ENCODE measurements around the gene SCAMP4. TPM values are rescaled to one million over a fixed set of nuclear protein-coding genes. Genes with fewer than 3 reads are reported as not detected.

The SCAMP4 gene
- total RNA-seq, 2 donors from 2014 or later = 69.6 to 75.3 TPM

- Mint-ChIP-seq H3K9me3 (no peaks in the 10 kb centered on the region), H3K36me3 (ENCODE audit: low read depth) (peaks cover 18% of the 10 kb centered on the region), H3K27me3 (ENCODE audit: insufficient read depth) (no peaks in the 10 kb centered on the region), H3K27ac (peak overlapping the region; percentile 92), H3K4me3 (peak overlapping the region; percentile 65), H3K4me1 (peaks cover 4% of the 10 kb centered on the region)
- 89 to 94% methylated on average over 12 to 15 of the region's 15 CpGs for WGBS, 2 experiments (ENCODE audit: insufficient coverage in 1 of 2, insufficient read length in 1 of 2)
- TF ChIP-seq, protein P1, sequence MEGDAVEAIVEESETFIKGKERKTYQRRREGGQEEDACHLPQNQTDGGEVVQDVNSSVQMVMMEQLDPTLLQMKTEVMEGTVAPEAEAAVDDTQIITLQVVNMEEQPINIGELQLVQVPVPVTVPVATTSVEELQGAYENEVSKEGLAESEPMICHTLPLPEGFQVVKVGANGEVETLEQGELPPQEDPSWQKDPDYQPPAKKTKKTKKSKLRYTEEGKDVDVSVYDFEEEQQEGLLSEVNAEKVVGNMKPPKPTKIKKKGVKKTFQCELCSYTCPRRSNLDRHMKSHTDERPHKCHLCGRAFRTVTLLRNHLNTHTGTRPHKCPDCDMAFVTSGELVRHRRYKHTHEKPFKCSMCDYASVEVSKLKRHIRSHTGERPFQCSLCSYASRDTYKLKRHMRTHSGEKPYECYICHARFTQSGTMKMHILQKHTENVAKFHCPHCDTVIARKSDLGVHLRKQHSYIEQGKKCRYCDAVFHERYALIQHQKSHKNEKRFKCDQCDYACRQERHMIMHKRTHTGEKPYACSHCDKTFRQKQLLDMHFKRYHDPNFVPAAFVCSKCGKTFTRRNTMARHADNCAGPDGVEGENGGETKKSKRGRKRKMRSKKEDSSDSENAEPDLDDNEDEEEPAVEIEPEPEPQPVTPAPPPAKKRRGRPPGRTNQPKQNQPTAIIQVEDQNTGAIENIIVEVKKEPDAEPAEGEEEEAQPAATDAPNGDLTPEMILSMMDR (conservative IDR thresholded peaks at IDR 0.05) = no peak
- no peak for DNase-seq
- no peaks in the 10 kb centered on the region for H3K36me3 ChIP-seq (ENCODE audit: control insufficient read depth, insufficient read depth, low read length)
- H3K4me3 ChIP-seq (ENCODE audit: low read length) = peak overlapping the region; percentile 85
- peak overlapping the region; percentile 81 for H3K9ac ChIP-seq (ENCODE audit: extremely low read depth, low read length, poor library complexity, severe bottlenecking)
- H3K27me3 ChIP-seq (ENCODE audit: control insufficient read depth, insufficient read depth, low read length, poor library complexity, severe bottlenecking) = no peaks in the 10 kb centered on the region
- no peaks in the 10 kb centered on the region for H3K9me3 ChIP-seq (ENCODE audit: control insufficient read depth, low read length)
- H3K27ac ChIP-seq (ENCODE audit: low read depth, low read length) = no peak overlapping the region
- H3K4me1 ChIP-seq (ENCODE audit: control insufficient read depth, insufficient read depth, low read length) = no peaks in the 10 kb centered on the region
These were observed 720 bp downstream of the SCAMP4 start for GRCh38 chr19:1905863-1906375.

GRCh38 chr19:1906985-1907562 is 1.9 kb downstream of the SCAMP4 start:
- H3K27ac Mint-ChIP-seq = no peak overlapping the region

DNA sequence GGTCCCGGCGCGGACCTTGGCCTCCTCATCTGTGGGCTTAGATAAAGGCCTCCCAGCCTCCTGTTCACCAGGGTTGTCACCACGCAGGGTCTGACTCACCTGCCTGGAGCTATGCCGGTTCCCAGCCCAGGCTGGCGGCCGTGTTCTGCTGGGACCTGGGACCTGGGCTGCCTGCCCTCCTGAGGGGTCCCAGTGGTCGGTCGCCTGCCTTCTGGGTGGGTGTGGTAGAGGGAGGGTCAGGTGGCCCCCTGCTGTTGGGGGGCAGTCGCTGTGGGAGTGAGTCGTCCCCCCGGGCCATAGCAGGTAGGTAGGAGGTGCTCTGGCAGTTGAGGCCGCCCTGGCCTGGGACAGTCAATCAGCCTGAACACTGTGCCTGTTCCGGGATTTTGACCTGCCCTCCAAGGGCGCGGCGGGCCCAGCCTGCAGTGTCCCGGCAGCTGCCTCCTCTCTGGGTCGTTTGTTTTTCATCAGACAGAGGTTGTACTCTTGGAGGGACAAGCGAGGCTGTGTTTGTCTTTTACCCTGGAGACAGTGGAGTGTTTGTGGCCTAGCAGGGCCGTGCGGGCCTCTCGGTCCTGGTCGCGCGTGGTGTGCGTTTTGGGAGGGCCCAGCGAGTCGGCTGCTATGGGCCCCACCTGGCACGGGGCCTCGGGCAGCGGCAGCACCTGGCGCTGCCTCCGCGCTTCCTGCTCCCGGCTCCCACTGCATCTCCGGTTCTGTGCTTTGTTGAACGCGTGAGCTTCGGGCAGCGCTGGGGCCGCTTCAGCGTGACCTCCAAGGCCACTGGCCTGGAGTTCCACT is 2.6 kb downstream of the SCAMP4 start:
- Histone ChIP-seq H3K36me3 (ENCODE audit: control insufficient read depth, insufficient read depth, low read length) (peaks cover 1% of the 10 kb centered on the region), H3K27ac (ENCODE audit: low read depth, low read length) (no peak overlapping the region), H3K9ac (ENCODE audit: extremely low read depth, low read length, poor library complexity, severe bottlenecking) (no peak overlapping the region), H3K4me1 (ENCODE audit: control insufficient read depth, insufficient read depth, low read length) (no peaks in the 10 kb centered on the region), H3K4me3 (ENCODE audit: low read length) (no peak overlapping the region), H3K9me3 (ENCODE audit: control insufficient read depth, low read length) (no peaks in the 10 kb centered on the region), H3K27me3 (ENCODE audit: control insufficient read depth, insufficient read depth, low read length, poor library complexity, severe bottlenecking) (no peaks in the 10 kb centered on the region)
- Mint-ChIP-seq H3K9me3 (no peaks in the 10 kb centered on the region), H3K27me3 (ENCODE audit: insufficient read depth) (no peaks in the 10 kb centered on the region), H3K36me3 (ENCODE audit: low read depth) (peaks cover 18% of the 10 kb centered on the region), H3K27ac (no peak overlapping the region), H3K4me3 (no peak overlapping the region), H3K4me1 (peaks cover 4% of the 10 kb centered on the region)
- 94% methylated on average over 30 to 43 of the region's 43 CpGs for WGBS, 2 experiments (ENCODE audit: insufficient coverage in 1 of 2, insufficient read length in 1 of 2)
- TF ChIP-seq, protein P1 (conservative IDR thresholded peaks at IDR 0.05) = no peak
- peak; percentile 51 for DNase-seq

More at GRCh38 chr19:1906985-1907562, 1.9 kb downstream of the SCAMP4 start:
- Mint-ChIP-seq H3K4me3 (no peak overlapping the region), H3K27me3 (ENCODE audit: insufficient read depth) (no peaks in the 10 kb centered on the region), H3K4me1 (peaks cover 4% of the 10 kb centered on the region), H3K36me3 (ENCODE audit: low read depth) (peaks cover 18% of the 10 kb centered on the region), H3K9me3 (no peaks in the 10 kb centered on the region)
- TF ChIP-seq, protein P1 (conservative IDR thresholded peaks at IDR 0.05) = no peak
- no peak for DNase-seq
- H3K4me3 ChIP-seq (ENCODE audit: low read length) = no peak overlapping the region
- no peaks in the 10 kb centered on the region for H3K9me3 ChIP-seq (ENCODE audit: control insufficient read depth, low read length)
- no peak overlapping the region for H3K9ac ChIP-seq (ENCODE audit: extremely low read depth, low read length, poor library complexity, severe bottlenecking)
- WGBS, 2 experiments (ENCODE audit: insufficient coverage in 1 of 2, insufficient read length in 1 of 2) = 92 to 97% methylated on average over 5 to 10 of the region's 10 CpGs
- H3K36me3 ChIP-seq (ENCODE audit: control insufficient read depth, insufficient read depth, low read length) = no peaks in the 10 kb centered on the region
- H3K27ac ChIP-seq (ENCODE audit: low read depth, low read length) = no peak overlapping the region
- H3K4me1 ChIP-seq (ENCODE audit: control insufficient read depth, insufficient read depth, low read length) = no peaks in the 10 kb centered on the region
- no peaks in the 10 kb centered on the region for H3K27me3 ChIP-seq (ENCODE audit: control insufficient read depth, insufficient read depth, low read length, poor library complexity, severe bottlenecking)
